GM18505 (cell line): ENCODE measurements around the gene AURKB.
"Not testable (repeated sequence)": the region's sequence is repeated elsewhere in the genome, so short reads cannot be mapped to it uniquely, and the experiment has no call there.

Experiments used
- ATAC-seq: cut with Tn5 transposase; IDR thresholded peaks from one replicate; pipeline ENCODE4 v1.9.1; 2021; ENCODE audit not compliant: unreplicated experiment
- POLR2A ChIP-seq: IDR thresholded peaks from 4 replicates; pipeline ENCODE4 v1.6.1; 2011; ENCODE audit warnings: borderline replicate concordance; ENCODE audit not compliant: insufficient read depth, insufficient read length; ENCODE audit errors: extremely low read depth

The AURKB gene

DNA sequence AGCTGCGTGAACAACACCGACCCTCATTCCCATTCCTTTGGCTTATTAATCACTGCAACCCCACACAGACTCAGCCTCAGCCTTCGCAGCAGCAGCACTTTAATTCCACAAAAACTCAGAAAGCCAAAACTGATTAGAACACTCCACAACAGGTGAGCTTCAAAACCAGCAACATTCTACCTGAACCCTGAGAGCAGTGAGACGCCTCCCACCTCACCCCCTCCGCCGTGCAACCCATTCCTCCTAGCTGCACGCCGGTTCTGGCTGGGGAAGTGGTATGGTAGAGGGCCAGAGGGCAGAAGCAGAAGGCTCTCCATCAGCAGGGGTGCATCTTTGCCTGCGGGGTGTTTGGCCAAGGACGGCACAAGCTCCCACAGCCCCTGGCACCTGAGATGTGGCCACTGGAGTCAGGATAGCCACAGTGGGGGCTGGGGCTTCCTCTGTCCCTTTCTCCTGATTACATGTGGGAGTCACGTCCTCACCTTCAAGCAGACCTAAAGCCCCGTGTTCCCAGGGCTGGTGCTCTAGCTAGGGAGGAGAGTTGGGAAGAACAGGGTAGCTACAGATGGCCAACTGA is 22.0 kb downstream of the AURKB start:
- TF ChIP-seq POLR2A = no peak
- ATAC-seq = no peak

DNA sequence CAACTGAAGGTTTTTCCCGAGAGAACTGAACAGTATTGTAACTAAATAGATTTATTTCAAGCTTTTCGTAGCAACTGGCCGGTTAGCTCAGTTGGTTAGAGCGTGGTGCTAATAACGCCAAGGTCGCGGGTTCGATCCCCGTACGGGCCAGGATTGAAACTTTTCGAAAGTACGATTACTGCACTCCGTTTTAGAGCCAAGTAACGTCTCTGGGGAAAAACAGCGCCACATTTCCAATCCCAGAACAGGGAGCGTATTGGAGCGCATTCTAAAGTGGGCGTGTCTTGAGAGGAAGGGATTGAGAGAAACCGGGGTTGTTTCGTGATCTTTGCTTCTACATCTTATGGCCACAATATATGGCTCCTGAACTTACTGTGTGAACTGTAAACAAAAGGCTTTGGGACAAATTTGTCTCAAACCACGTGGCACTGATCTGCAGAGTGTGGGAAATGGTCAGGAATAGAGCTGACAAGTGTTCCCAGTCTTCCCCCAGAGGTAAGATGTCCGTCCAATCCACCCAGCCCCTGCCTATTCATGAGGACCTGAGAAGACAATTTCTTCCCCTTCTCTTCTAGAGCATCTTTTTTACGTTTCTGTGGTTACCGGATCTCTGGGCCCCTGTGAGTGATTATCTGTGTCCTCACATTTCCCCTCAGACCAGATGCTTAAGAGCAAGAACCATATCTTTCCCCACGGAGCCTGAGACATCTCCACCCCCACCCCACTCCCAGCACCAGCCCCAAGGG is 22.7 kb downstream of the AURKB start:
- ATAC-seq = peak; percentile 10
- peak; percentile 55 for TF ChIP-seq POLR2A

DNA sequence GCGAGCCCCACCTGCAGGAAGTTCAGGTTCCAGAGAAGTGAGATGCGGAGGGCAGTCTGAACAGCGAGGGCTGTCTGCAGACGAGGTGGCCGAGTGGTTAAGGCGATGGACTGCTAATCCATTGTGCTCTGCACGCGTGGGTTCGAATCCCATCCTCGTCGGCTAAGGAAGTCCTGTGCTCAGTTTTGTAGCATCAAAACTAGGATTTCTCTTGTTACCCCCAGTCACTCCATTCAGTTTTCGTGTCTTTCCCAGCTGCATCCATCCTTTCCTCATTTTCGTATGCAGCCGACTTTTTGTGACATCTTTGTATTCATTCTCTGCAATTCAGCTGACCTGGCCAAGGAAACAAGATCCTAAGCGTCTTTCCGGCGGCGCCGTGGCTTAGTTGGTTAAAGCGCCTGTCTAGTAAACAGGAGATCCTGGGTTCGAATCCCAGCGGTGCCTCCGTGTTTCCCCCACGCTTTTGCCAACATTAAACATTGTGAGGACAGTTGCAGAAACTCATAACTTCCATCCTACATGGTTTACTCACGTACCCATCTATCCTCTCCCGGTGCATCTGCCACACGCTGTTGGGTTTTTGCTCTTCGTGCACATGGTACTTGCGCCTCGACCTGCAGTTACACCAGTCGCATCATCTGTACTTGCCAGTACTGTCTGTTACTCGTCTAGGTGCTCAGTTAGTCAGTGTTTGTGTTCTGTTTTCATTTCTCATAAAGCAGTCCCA is 23.4 kb downstream of the AURKB start:
- ATAC-seq = peak; percentile 31
- no peak for TF ChIP-seq POLR2A

DNA sequence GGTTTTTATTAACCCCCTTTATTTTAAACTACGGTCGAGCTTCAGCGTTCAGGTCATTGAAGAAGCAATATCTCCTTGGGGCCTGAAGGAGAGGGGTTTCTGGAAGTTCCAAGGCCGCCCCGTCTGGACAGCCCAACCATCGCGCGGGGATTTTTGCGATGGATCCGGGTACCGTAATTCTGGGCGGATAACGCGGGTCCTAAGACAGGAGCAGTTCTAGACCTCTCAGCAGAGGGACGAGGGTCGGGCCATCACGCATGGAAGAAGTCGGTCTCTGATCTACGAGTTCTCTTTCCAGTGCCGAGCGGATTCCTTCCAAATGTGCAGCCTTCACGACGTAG is 24.0 kb downstream of the AURKB start:
- peak; percentile 31 for TF ChIP-seq POLR2A
- peak; percentile 1 for ATAC-seq

DNA sequence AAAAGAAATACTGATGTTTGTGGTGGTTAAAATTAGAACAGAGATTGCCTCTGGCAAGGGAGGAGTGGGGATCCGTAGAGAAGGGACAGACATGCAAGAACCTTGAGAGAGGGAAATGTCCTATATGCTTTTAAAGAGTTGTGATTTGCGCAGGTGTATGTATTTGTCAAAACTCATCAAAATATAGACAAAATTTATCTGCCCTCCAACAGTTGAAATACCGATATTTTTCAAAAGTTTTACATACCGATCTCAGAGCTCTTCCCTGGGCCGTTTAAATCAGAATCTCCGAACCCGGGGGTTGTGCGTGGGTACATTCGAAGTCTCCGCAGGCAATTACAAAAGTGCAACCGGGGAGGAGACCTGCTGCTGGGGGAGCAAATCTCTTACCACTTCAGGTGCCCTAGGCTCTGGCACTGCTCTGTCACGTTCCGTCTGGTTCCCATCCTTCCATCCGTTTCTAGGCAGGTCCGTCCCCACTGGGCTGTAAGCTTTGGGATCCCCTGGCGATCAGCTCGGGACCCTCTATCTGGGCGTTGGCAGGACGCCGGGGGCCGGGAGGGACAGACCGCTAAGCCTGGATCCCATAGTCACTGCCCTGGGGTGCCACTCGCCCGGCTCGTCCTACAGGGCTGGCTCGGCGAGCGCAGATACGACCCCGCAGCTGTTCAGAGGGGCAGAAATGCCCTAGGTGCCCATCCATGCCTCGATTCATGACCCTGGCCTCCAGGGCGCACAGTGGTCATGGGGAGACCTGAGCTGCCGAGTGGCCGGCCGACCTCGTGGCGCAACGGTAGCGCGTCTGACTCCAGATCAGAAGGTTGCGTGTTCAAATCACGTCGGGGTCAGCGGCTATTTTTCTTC is 24.6 kb downstream of the AURKB start:
- peak; percentile 62 for TF ChIP-seq POLR2A
- ATAC-seq = peak; percentile 29

DNA sequence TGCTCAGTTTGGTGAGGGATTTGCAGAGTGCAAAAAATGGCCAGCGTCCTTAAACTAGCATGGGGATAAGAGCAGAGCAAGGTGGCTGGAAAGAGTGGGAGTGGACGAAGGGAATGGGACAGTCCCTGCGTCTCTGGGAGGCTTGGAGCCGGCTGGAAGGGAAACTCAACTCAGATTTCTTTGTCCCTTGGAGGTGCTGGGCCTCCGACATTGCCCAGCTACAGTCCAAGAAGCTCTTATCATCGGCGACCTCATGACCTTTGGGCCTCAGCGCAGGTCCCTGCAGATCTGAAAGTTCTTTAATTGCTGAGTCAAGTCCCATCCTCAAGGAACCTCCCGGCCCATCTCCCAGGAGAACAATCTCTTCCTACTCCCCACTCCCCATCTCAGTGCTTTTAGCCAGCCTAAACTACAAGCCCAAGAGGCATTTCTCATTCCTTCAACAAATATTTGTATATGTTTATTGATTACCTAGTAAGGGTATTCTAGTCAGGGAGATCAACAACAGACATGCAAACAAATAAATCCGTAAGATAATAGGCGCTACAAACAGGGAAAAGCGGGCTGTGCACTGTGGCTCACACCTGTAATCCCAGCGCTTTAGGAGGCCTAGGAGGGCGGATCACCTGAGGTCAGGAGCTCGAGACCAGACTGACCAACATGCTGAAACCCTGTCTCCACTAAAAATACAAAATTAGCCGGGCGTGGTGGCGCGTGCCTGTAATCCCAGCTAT is 33.2 kb downstream of the AURKB start:
- no peak for TF ChIP-seq POLR2A
- no peak for ATAC-seq

DNA sequence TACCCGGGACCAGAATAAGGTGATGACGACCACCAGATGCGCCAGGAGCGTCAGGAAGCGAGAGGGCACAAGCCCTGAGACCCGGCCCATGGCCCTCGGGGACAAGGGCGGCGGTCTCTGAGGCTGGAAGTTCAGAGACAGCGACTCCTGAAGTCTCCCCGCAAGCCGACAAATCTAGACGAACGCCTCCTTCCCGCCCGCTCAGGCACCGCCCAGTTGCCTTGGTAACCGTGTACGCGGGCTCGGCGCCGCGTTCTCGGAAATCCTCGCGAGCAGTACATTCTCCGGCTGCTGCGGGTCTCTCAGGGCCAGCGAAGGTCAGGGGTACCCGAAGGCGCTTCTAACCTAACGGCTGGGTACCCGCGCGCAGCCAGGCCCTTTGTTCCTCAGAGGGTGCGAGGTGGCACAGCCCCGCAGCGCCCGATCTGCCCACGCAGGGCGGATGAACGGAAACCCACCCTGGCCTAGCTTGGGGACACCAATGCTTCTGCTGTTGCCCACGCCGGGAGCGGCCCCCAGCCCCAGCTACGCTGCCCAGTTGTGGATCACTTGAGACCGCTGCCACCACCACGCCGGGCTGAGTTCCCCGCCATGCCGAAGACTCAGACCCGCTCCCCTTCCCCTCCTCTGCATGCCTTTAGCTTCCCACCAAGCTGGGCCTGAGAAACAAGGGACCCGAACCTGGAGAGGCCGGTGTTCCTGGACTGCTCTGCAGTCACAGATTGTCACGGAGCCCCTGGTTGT is 34.0 kb downstream of the AURKB start, which contains the start of gene TMEM107:
TSS of gene TMEM107 (minus strand) at position 184 of the 744 bp plus-strand sequence. CDS start at position 90, 94 bp downstream.
- TF ChIP-seq POLR2A = peak; percentile 68
- peak; percentile 35 for ATAC-seq

DNA sequence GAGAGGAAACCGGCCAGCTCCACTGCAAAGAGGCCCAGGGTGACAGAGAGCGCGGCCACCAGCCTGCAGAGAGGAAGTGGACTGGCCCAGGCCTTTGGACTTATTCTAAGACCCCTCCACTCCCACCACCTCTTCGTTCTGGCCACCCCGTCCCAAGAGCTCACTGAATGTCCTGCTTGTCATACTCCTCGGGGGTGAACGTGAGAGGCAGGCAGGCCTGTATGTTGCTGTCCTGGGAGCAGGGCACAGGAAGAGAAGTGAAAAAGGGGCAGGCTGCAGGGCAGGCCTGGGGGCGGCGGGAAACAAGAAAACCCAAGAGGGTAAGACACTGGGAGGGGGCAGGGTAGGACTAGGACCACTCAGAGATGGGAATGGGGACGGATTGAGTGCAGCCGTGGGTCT is 34.6 kb downstream of the AURKB start:
- TF ChIP-seq POLR2A = no peak
- ATAC-seq = peak; percentile 4

DNA sequence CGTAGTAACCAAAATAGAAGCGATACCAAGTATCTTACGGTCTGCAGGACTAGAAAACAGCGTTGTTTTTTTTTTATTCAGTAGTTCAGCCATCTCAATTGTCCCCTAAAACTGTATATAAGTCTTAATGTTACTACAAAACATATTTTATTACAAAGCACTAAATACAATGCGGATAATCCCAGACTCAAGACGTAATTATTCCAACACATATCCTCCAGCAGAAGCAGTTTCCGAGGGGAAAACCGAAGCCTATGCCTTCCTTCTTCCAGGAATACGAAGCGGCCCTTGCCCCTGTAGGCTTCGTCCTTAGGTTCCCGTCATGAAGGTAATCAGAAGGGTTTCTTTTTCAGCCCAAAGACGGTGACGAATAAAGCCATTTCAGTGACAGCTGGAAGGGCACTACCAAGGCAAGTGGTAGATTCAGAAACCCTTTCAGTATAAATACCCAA is 36.5 kb downstream of the AURKB start:
- ATAC-seq = no peak
- no peak for TF ChIP-seq POLR2A

DNA sequence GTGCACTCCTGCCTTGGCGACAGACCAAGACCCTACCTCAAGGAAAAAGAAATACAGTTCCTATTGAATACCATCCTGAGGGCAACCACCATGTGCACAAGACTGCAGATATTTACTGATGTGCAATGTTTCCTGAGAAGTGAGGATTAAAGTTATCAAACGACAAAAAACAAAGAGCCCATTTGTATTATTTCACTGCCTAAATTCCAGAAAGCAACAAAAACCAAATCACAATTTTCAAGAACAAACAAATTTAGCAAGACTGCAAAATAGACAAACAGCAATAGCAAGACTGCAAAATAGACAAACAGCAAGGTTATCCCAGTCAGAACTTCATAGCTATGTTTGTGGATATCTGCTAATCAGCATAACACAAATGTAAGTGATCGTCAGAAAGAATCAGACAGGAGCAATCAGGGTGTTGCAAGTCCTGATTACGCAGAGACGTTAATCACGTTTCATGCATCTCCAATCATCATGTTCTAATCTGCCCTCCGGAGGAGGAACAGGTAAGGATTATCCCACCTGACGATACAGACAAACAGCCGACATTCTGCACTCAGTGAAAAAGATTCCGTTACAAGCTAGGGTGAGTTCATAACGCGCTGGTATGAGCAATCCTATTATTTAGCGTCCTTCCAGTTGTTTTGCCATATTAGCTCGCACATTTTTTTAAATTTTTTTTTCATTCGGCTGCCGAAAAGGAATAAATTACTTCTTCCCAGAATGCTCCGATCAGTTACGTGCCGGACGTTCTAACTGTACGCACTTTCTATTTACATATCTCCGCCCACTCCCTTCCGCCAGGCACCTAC is 37.1 kb downstream of the AURKB start:
- peak; percentile 61 for ATAC-seq
- TF ChIP-seq POLR2A = peak; percentile 100

DNA sequence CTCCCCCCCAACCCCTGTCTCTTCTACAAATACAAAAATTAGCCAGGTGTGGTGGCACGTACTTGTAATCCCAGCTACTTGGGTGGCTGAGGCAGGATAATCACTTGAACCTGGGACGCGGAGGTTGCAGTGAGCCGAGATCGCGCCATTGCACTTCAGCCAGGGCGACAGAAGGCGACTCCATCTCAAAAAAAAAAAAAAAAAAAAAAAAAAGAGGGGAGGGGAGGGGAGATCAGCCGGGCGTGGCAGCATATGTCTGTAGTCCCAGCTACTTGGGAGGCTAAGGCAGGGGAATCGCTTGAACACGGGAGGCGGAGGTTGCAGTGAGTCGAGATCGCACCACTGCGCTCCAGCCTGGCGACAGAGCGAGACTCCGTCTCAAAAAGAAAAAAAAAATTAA is 40.2 kb downstream of the AURKB start:
- not testable (repeated sequence) for ATAC-seq

DNA sequence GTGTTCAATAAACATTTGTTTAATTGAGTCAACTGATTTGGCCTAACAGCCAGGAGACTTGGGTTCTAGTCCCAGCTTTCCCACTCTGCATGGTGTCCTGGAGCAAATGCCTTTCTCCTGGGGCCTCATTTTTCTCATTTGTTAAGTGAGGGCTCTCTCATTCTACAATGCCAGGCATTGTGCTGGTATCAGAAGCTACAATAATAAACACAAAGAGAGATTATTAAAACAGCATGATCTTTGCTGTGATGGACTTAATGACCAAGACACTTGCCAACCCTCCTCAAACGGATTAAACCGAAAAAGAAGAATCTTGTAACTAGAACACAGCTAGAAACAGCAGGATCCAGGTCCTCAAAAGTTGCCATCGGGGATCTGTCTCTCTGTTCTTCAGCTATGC is 42.8 kb downstream of the AURKB start:
- no peak for ATAC-seq

DNA sequence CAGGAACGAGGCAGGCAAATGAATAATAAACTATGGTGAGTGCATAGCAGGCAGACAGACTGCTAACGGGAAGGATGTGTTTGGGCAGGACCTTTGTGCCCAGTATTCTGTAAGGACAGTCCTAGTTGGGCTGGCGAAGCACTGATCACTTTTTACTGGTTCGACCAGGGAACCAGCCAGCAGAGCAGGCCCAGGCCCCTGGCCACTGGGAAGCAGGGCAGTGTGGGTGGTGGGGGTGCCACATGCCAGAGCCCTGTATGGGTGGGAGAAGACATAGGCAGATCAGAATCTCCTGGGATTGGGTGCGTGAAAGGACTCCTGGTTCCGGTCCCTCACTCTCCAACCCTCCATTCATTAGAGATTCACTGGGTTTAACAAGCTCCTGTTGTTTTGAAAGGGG is 43.6 kb downstream of the AURKB start:
- no peak for ATAC-seq
- TF ChIP-seq POLR2A = no peak

More for the DNA sequence above, 42.8 kb downstream of the AURKB start:
- no peak for TF ChIP-seq POLR2A
